HEK293T (cell line): Measurements from ENCODE around the gene ODF2L.

Experiments
- BHLHE40 ChIP-seq: fragments of 450-650 bp; IDR thresholded peaks from 2 replicates; pipeline ENCODE4 v1.6.1; 2016; ENCODE audit warnings: mild to moderate bottlenecking, moderate library complexity, borderline replicate concordance
- ELF4 ChIP-seq: fragments of 450-650 bp; IDR thresholded peaks from 2 replicates; pipeline ENCODE4 v1.6.1; 2017; ENCODE audit warnings: antibody characterized with exemption
- HDGF ChIP-seq: fragments of 450-650 bp; IDR thresholded peaks from 2 replicates; pipeline ENCODE4 v1.6.1; 2017; ENCODE audit warnings: antibody characterized with exemption, borderline replicate concordance
- SP1 ChIP-seq: fragments of 450-650 bp; IDR thresholded peaks from 2 replicates; pipeline ENCODE4 v1.6.1; 2017
- TARDBP ChIP-seq: fragments of 450-650 bp; IDR thresholded peaks from 2 replicates; pipeline ENCODE4 v1.6.1; 2016

DNA sequence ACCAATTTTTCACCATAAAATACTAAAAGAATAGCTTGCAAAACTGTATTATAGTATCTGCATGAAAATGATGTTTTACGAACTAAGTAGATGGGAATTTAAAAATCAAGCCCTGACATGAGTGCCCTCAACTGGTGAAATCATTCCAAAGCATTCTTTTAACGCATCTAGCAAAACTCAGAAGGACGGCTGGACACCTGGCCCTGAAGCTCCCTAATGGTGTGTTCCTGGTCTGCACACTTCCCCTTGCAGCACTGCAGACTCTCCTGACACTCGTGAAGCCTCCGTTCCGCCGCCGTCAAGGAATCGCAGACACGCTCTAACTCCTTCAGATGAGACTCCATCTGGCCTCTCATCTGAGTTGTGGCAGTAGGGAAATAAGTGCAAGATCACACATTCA lies 39.9 kb downstream of the ODF2L start:
- TF ChIP-seq BHLHE40 (no peak), ELF4 (no peak), TARDBP (no peak), HDGF (no peak), SP1 (no peak)
